Measurements from ENCODE around the gene VPREB3. TPM values are rescaled to one million over a fixed set of nuclear protein-coding genes. Genes with fewer than 3 reads are reported as not detected.

VPREB3 gene
- total RNA-seq (not detected), polyA plus RNA-seq (1 to 10 TPM; 1.1 to 8.7 (median 7.8) TPM)
- long read RNA-seq, donor 1: 0 reads
- long read RNA-seq, donor 2: 0 reads
- long read RNA-seq, donor 3: 0 reads
- long read RNA-seq, donor 4: 0 reads
- long read RNA-seq, donor 5, partial matches to known transcripts: 0 of 1 reads
- long read RNA-seq, donor 5, other reads (novel, unspliced or antisense): 0 of 1 reads
- long read RNA-seq, donor 6: 0 reads
- long read RNA-seq, donor 7, partial matches to known transcripts: 0 of 1 reads
- long read RNA-seq, donor 7, other reads (novel, unspliced or antisense): 0 of 1 reads
- long read RNA-seq, donor 8: 0 reads
- long read RNA-seq, donor 9: 0 reads
- long read RNA-seq, donor 10: 0 reads

GRCh38 chr22:23754220-23754919 is at the start of gene VPREB3:
Gene VPREB3 (minus strand): TSS chr22:23754425. CDS start chr22:23754363, 62 bp downstream.
- no peak within 1 kb of the TSS for H3K4me3 ChIP-seq
- DNase-seq: no peak
- 84 to 93% (median 87%) methylated on average over 14 of the region's 14 CpGs for WGBS, 5 donors
- no peak for TF ChIP-seq POLR2A (IDR thresholded peaks at IDR 0.05)
- TF ChIP-seq CTCF (IDR thresholded peaks at IDR 0.05): no peak
- TF ChIP-seq EP300 (IDR thresholded peaks at IDR 0.05): no peak
- no peak for TF ChIP-seq POLR2AphosphoS5 (IDR thresholded peaks at IDR 0.05)
- H3K36me3 ChIP-seq: no peaks in the 10 kb centered on the region
- peaks cover 9 to 21% (median 17%) of the 10 kb centered on the region in 4 donors for H3K4me1 ChIP-seq
- intact Hi-C loops (cut with DNase I; ENCODE audit: low total_unique reads): no loop called here
- no peaks in the 10 kb centered on the region for H3K9me3 ChIP-seq
- no peak within 1 kb of the TSS for H3K27ac ChIP-seq
- H3K27me3 ChIP-seq: no peaks in the 10 kb centered on the region

- no peaks in the 10 kb centered on the region for H3K27me3 ChIP-seq
- 70 to 84% (median 83%) methylated on average over 15 to 21 of the region's 21 CpGs for WGBS, 5 donors
- peaks cover 70 to 100% (median 96%) of the 10 kb centered on the region in 4 donors for H3K36me3 ChIP-seq
- peak overlapping the region in 1 of 4 donors; percentile 5 for H3K4me3 ChIP-seq
- H3K4me1 ChIP-seq: no peaks in the 10 kb centered on the region
- no peak overlapping the region for H3K27ac ChIP-seq
- intact Hi-C loops (cut with DNase I; ENCODE audit: low total_unique reads): no loop called here
- H3K9me3 ChIP-seq: no peaks in the 10 kb centered on the region
- peak in 1 of 2 donors; percentile 1 for DNase-seq
- TF ChIP-seq CTCF (IDR thresholded peaks at IDR 0.05) (no peak), POLR2AphosphoS5 (IDR thresholded peaks at IDR 0.05) (no peak), POLR2A (IDR thresholded peaks at IDR 0.05) (no peak), EP300 (IDR thresholded peaks at IDR 0.05) (no peak)
Observed at GRCh38 chr22:23803001-23803819, 49.0 kb upstream of the VPREB3 start.

GRCh38 chr22:23801886-23802377 is 47.7 kb upstream of the VPREB3 start:
- 92 to 96% (median 94%) methylated on average over 8 of the region's 8 CpGs for WGBS, 5 donors
- H3K36me3 ChIP-seq: peaks cover 72 to 99% (median 95%) of the 10 kb centered on the region in 4 donors
- no peak overlapping the region for H3K27ac ChIP-seq
- DNase-seq: no peak
- H3K4me1 ChIP-seq: no peaks in the 10 kb centered on the region
- TF ChIP-seq CTCF (IDR thresholded peaks at IDR 0.05) (no peak), EP300 (IDR thresholded peaks at IDR 0.05) (no peak), POLR2A (IDR thresholded peaks at IDR 0.05) (no peak), POLR2AphosphoS5 (IDR thresholded peaks at IDR 0.05) (no peak)
- no peaks in the 10 kb centered on the region for H3K27me3 ChIP-seq
- H3K9me3 ChIP-seq: no peaks in the 10 kb centered on the region
- intact Hi-C loops (cut with DNase I; ENCODE audit: low total_unique reads): no loop called here
- H3K4me3 ChIP-seq: no peak overlapping the region

Data from stomach (tissue), 19 donors.